HG03575 (cell line): Measurements from ENCODE around the gene LEKR1.
"Not testable (repeated sequence)": the region's sequence is repeated elsewhere in the genome, so short reads cannot be mapped to it uniquely, and the experiment has no call there.

Experiments used
- ATAC-seq: cut with Tn5 transposase; IDR thresholded peaks from one replicate; pipeline ENCODE4 v1.9.1; 2021; ENCODE audit not compliant: unreplicated experiment, insufficient number of reproducible peaks, low FRiP score; ENCODE audit errors: extremely low read depth

The LEKR1 gene

DNA sequence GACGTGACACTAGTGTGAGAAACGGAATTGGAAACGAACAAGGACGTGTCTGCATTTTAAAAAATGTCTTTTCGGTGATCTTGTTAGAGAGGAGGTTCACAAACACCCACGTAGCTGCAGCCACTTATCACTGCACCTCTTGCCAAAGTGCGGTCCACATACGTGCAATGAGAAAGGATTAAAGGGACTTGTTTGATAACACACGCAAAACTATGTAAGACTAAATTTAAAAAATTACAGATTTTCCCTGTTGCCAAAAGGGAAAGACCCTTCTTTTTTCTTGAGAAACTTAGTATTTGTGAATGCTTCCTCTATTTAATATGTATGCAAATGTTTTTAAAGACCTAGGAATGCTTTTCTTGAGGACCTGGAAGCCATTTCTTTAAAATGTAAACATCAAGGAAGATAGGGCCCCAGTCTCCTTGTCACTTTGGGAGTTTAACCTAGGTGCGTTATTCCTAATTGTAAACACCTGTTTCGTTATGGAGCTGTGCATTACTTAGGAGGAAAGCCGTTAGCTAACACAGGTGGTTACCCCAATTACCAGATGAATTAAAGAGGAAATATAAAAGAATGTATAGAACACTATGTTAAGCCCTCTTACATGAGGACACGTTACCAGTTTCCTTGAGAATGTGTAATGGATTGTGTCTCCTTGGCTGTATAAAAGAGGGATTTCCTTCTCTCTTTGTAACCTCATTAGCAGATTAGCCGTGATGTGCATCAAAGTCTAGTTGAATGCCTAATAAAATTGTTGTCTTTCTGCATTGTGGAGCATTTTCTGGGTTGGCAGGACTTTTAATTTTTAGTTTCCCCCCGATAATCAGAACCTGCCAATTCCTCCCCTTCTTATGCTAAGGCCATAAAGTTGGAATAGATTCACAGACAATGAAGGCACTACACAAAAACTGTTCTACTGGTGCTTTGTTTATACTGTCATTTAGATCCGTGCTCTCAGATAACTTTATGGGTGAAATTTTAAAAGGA is 1.0 kb downstream of the LEKR1 start:
- no peak for ATAC-seq

- no peak for ATAC-seq
Observed at GRCh38 chr3:156831006-156831405, 4.9 kb downstream of the LEKR1 start.

- ATAC-seq, result no peak
Observed at GRCh38 chr3:156834435-156834834, 8.3 kb downstream of the LEKR1 start.

DNA sequence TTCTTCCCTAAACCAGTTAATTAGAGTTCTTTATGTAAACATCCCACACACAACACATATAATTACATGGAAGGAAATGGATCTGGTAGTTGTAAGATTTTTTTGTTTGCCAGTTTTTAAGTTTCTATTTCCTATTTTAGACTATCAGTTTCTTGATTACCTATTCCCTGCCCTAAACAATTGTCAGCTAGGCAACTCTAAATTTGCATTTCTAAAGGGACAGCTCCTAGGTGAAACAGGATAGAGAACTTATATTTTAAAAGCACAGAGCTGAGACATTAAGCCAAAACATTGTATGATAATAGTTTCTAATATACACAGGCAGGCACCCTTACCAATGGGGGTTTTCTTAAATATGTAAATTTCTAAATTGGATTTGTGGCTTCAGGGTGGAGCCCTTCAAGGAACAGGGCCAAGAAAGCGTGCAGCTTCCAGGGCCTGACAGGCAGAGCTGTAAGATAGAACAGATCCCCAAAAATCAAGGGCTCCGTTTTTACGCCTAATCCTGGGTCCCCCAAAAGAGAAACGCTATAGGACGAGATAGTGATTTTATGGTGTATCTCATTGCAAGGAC is 8.9 kb downstream of the LEKR1 start:
- ATAC-seq, result no peak

DNA sequence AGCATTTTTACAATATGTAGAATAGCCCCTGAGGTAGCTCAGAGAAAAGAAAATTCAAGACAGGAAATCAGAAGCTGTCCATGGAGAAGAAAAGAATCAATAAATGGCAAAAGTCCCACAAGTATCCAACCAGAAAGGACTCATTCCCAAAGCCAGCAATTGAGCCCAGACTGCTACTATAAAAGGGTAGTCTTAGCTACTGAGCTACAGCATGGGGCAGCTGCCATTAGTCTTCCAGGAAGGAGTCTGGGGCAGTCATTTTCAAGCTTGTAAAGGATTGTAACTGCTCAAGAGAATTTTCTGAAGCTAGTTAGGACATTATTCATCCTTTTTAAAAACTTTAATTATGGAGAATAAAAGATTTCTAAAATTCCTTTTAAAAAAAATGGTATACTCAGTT is 10.5 kb downstream of the LEKR1 start:
- no peak for ATAC-seq

GRCh38 chr3:156837115-156837514 is 11.0 kb downstream of the LEKR1 start:
- no peak for ATAC-seq

DNA sequence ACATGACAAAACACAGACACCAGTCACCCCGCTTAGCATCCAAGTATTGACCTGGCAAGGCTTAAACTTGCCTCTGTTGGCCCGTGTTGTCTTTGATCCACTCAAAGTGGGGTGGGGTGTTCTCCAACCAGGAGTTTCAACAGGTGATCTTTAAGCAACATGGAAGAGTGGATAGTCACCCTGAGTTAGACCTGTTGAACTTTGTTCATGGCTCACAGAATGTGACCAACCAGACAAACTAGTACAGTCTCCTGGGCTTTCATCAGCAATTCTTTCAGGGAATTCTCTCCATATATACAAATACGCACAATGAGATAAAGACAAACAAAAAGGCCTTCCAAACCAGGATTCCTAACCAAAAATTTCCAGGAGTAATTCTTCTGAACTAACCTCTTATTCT is 11.9 kb downstream of the LEKR1 start:
- ATAC-seq, result no peak

DNA sequence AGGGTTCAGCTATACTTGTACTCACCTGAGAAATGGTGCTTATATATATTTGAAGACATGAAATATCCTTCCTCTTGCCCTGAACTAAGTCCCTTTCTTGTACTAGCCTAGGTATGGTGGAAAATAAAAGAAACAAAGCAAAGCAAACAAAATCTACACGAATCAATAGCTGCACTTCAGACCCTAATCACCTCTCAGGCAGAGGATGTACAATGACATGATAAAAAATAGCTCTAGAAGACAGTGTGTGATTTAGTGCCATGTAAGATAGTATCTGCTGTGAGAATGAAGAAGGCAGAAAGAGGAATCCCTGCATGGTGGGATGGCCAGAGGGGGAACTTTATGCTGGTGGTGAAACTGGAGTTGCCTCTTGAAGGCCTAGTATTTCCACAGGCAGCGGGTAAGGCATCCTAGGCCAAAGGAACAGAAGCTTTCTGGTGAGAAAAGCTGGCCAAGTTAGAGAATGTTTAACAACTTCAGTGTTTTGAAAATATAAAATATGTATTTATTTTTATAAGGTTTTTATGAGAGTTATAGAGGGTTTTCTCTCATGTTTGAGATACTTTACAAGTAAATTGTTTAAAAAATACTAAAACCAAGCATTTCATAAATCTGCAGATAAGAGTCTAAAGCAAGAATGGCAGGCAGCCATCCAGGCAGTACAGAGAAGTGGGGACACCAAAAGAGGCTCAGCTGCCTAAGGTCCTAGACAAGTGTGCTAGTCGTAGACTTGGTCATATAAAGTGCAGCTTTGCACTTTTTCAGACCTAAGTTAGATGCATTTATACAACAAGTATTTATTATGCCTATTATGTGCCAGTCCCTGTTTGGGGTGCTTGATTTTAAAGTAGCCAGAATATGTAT is 14.9 kb downstream of the LEKR1 start:
- ATAC-seq, result no peak

DNA sequence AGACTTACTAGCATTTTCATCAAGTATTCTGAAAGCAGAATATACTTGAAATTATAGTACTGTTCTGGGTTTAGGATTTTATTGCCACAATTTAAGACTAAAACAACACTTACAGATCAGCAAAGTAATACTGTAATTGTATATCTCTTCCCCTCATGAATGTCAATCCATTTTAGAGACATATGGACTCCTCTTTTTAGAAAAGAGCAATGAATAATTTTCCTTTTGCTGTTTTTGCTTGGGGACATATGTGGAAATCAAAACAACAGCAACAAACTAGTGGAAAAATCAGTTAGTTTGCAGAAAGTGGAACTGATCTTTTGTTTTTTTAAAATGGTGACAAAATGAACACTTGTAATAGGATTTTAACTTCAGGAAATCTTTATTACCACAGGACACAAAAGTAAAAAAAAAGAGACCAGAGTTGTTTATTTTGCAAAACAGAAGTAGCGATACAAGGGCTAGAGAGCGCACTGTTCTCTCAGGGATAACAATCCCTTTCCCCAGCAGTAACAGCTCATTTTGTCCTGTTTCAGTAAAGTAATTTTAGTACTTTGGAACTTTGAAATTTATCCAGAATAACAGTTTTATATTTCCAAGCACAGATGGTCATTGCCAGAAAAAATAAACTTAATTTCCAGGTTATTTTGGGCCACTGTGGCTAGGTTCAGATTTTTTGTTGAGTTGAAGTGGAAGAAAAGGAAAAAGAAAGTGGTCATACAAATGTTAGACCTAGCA is 17.1 kb downstream of the LEKR1 start:
- no peak for ATAC-seq

DNA sequence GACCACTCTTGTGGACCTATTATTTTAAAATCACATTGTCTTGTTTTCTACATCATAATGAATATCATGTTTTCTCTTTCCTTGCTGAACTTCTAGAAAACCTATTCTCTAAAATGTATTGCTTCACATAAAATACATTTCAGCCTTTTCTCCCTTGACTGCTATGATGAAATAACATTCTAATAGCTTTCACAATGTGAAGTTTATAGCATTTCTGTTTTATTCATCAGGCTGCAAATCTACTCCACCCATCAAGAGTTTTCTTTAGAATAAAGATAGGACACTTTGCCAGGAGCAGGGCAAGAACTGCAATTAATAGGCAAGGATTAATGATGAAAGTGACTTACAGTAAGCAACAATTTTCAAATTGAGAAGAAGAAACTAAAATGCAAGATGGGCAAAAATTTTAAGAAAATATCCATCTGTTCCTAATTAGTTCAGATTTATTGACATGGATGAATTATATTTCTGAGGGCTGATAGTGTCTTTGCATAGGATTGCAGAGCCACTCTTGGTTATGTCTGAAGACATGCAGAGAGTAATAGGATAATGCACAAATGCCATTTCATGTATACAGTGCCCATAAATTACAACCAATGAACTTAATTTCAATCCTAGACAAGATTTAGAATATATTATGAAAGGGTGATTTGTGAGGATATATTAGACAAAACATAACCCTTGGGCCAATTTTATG is 21.7 kb downstream of the LEKR1 start:
- no peak for ATAC-seq

GRCh38 chr3:156859578-156859977 is 33.4 kb downstream of the LEKR1 start:
- ATAC-seq, result peak; percentile 87

GRCh38 chr3:156860873-156861272 is 34.7 kb downstream of the LEKR1 start:
- ATAC-seq, result no peak

DNA sequence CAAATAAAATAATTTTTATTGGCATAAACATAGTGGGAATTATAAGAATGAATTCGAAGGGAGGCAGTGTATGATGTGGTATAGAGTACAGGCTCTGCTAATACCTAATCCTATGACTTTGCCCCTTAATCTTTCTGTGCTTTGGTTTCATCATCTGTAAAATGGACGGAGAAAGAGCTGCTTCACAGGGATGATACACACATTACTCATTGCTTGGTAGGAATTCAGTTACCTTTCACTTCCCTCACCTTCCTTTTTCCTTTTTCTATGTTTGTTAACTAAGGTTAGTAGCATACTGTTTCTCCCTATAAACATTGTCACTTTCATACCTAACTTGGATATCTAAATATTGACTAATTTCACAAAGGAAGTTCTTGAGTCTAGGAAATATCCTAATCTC is 36.2 kb downstream of the LEKR1 start:
- no peak for ATAC-seq

DNA sequence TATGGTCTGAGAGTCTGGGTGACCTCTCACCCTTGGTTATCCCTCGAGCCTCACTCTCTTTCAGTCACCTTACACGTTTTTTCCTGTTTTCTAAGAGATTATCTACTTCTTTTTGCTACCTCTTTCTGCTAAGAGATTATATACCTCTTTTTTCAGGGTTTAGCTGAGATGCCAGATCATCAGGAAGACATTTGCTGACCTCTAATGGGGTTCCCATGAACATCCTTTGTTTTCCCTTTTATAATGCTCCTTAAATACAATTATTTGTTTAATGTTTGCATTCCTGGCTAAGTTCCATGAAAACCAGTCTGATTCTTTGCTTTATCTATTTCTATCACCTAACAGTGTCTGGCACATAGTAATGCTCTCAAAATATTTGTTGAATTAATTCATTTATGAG is 39.6 kb downstream of the LEKR1 start:
- ATAC-seq, result no peak

- ATAC-seq, result no peak
Observed at GRCh38 chr3:156867174-156867573, 41.0 kb downstream of the LEKR1 start.

GRCh38 chr3:156867920-156868319 is 41.8 kb downstream of the LEKR1 start:
- no peak for ATAC-seq

- no peak for ATAC-seq
Observed at GRCh38 chr3:156873906-156874305, 47.8 kb downstream of the LEKR1 start.

DNA sequence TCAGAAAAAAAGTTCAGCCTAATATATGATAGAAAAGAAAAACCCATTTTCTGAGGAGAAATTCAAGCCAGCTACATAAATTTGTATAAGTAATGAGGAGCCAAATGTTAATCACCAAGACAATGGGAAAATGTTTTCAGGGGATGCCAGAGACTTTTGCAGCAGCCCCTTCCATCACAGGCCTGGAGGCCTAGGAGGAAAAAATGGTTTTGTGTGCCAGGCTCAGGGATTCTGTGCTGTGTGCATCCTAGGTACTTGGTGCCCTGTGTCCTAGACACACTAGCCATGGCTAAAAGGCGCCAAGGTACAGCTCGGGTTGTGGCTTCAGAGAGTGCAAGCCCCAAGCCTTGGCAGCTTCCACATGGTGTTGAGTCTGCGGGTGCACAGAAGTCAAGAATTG is 53.3 kb downstream of the LEKR1 start:
- not testable (repeated sequence) for ATAC-seq
